Activated CD4-positive, alpha-beta T cell treated with anti-CD3 and anti-CD28 coated beads, Interleukin-2, amount 50 U/mL, for 48 hours (primary cell): ENCODE results near the gene NID2.
A peak's percentile ranks its signal among the peaks of the same experiment; 100 is the strongest.

Experiments used
- DNase-seq, 2 experiments: peaks; one replicate each; pipeline ENCODE4 v3.0.0-alpha.2; 2020

NID2 gene

GRCh38 chr14:52068615-52069306 lies at the start of gene NID2:
NID2 (minus strand) TSS chr14:52069059; CDS start chr14:52068994, 65 bp downstream.
- peak; percentile 55 to 69 for DNase-seq

- DNase-seq, result no peak
Measured at GRCh38 chr14:52117111-52117832, 48.4 kb upstream of the NID2 start.

GRCh38 chr14:52115286-52115685 lies 46.4 kb upstream of the NID2 start:
- DNase-seq, result no peak

- DNase-seq, result no peak
Measured at GRCh38 chr14:52112336-52113018, 43.6 kb upstream of the NID2 start.

GRCh38 chr14:52111583-52111982 lies 42.7 kb upstream of the NID2 start:
- DNase-seq, result no peak

GRCh38 chr14:52110441-52111086 lies 41.7 kb upstream of the NID2 start:
- DNase-seq, result no peak

GRCh38 chr14:52108823-52109222 lies 40.0 kb upstream of the NID2 start:
- no peak for DNase-seq

GRCh38 chr14:52106840-52107239 lies 38.0 kb upstream of the NID2 start:
- DNase-seq, result no peak

- DNase-seq, result no peak
Measured at GRCh38 chr14:52103416-52103815, 34.6 kb upstream of the NID2 start.

GRCh38 chr14:52095794-52096193 lies 26.9 kb upstream of the NID2 start:
- DNase-seq, result no peak

- no peak for DNase-seq
Measured at GRCh38 chr14:52095336-52095735, 26.5 kb upstream of the NID2 start.

GRCh38 chr14:52094546-52095271 lies 25.9 kb upstream of the NID2 start:
- DNase-seq, result no peak

- no peak for DNase-seq
Measured at GRCh38 chr14:52091928-52092327, 23.1 kb upstream of the NID2 start.

GRCh38 chr14:52090936-52091335 lies 22.1 kb upstream of the NID2 start:
- DNase-seq, result no peak

- no peak for DNase-seq
Measured at GRCh38 chr14:52089218-52089617, 20.4 kb upstream of the NID2 start.

- DNase-seq, result no peak
Measured at GRCh38 chr14:52086711-52087110, 17.9 kb upstream of the NID2 start.

GRCh38 chr14:52082903-52083302 lies 14.0 kb upstream of the NID2 start:
- DNase-seq, result no peak

- DNase-seq, result no peak
Measured at GRCh38 chr14:52081964-52082363, 13.1 kb upstream of the NID2 start.

GRCh38 chr14:52080808-52081755 lies 12.2 kb upstream of the NID2 start:
- no peak for DNase-seq

- DNase-seq, result no peak
Measured at GRCh38 chr14:52080158-52080800, 11.4 kb upstream of the NID2 start.
